Left cardiac atrium (tissue), 4 donors: Measurements from ENCODE around the gene MAGI2. TPM values are rescaled to one million over a fixed set of nuclear protein-coding genes. Genes with fewer than 3 reads are reported as not detected.
A peak's percentile ranks its signal among the peaks of the same experiment; 100 is the strongest.

ENCODE experiments used
- ATAC-seq, 2 donors: fragments of 200-7000 bp; cut with Tn5 transposase; one replicate each; pipeline ENCODE4 v1.9.1; 2020; ENCODE audit warnings: mild to moderate bottlenecking in 2 of 2, moderate library complexity in 2 of 2
- DNase-seq: peaks from one replicate; pipeline ENCODE4 v3.0.0-alpha.2; 2020
- intact Hi-C, 2 donors: fragments of 100-400 bp; cut with DNase I; formaldehyde crosslinking; loops; one replicate each; pipeline versions ENCODE4 v1.14.1 to v1.15.1; 2022 to 2023
- total RNA-seq, 2 donors: library from RNA; stranded (reverse); fragmentation: NEBNext Ultra II Directional; extraction: Animal tissue kit (Norgen Biotek cat#: 25700); gene quantifications; one replicate each; pipeline ENCODE4 v1.2.1, GENCODE V29; 2021
- donor health status: DM: no; HTN: yes; CAD: no.
- donor health status: DM: no; HTN: yes; CAD: no; lungs with severe emphysema.
- donor health status: DM: yes; HTN: yes; CAD: no.
- donor health status: Dilated cardiomyopathy.

Gene MAGI2
- total RNA-seq, 2 donors from 2014 or later: 7.2 to 8.7 TPM

- DNase-seq: no peak
- no peak for ATAC-seq
- intact Hi-C loops: no loop called here
Measured at GRCh38 chr7:79288655-79289054, 164.8 kb downstream of the MAGI2 start.

- intact Hi-C loops: no loop called here
- ATAC-seq (no peak), DNase-seq (no peak)
Measured at GRCh38 chr7:79287981-79288380, 165.5 kb downstream of the MAGI2 start.

GRCh38 chr7:79286181-79286580, 167.3 kb downstream of the MAGI2 start:
- DNase-seq (no peak), ATAC-seq (no peak)
- intact Hi-C loops: no loop called here

GRCh38 chr7:79285756-79286155, 167.7 kb downstream of the MAGI2 start:
- intact Hi-C loops: no loop called here
- DNase-seq: no peak

GRCh38 chr7:79284211-79284610, 169.3 kb downstream of the MAGI2 start:
- DNase-seq: no peak
- no peak for ATAC-seq
- intact Hi-C loops: no loop called here

More at GRCh38 chr7:79285756-79286155, 167.7 kb downstream of the MAGI2 start:
- no peak for ATAC-seq

- no peak for DNase-seq
- no peak for ATAC-seq
- intact Hi-C loops: no loop called here
Measured at GRCh38 chr7:79282882-79283602, 170.4 kb downstream of the MAGI2 start.

- DNase-seq (no peak), ATAC-seq (peak; percentile 57 to 77)
- intact Hi-C loops: no loop called here
Measured at GRCh38 chr7:79282070-79282694, 171.3 kb downstream of the MAGI2 start.

GRCh38 chr7:79281426-79281825, 172.0 kb downstream of the MAGI2 start:
- no peak for DNase-seq
- intact Hi-C loops: no loop called here
- ATAC-seq: no peak

- intact Hi-C loops: no loop called here
- ATAC-seq (no peak), DNase-seq (no peak)
Measured at GRCh38 chr7:79272938-79273337, 180.5 kb downstream of the MAGI2 start.

GRCh38 chr7:79272066-79272669, 181.3 kb downstream of the MAGI2 start:
- DNase-seq: no peak
- ATAC-seq: no peak
- intact Hi-C loops: no loop called here

GRCh38 chr7:79268730-79269129, 184.7 kb downstream of the MAGI2 start:
- DNase-seq: no peak
- intact Hi-C loops: no loop called here
- ATAC-seq: no peak

- DNase-seq: no peak
- no peak for ATAC-seq
- intact Hi-C loops: no loop called here
Measured at GRCh38 chr7:79258826-79259225, 194.6 kb downstream of the MAGI2 start.

GRCh38 chr7:79257959-79258358, 195.5 kb downstream of the MAGI2 start:
- ATAC-seq (no peak), DNase-seq (no peak)
- intact Hi-C loops: no loop called here

- ATAC-seq (no peak), DNase-seq (no peak)
- intact Hi-C loops: no loop called here
Measured at GRCh38 chr7:79245623-79246249, 207.7 kb downstream of the MAGI2 start.

- intact Hi-C loops: no loop called here
- DNase-seq (no peak), ATAC-seq (no peak)
Measured at GRCh38 chr7:79244482-79244881, 209.0 kb downstream of the MAGI2 start.

GRCh38 chr7:79241288-79242060, 212.0 kb downstream of the MAGI2 start:
- DNase-seq: no peak
- intact Hi-C loops: no loop called here
- ATAC-seq: no peak

- intact Hi-C loops: no loop called here
- ATAC-seq (no peak), DNase-seq (no peak)
Measured at GRCh38 chr7:79240413-79240812, 213.1 kb downstream of the MAGI2 start.

GRCh38 chr7:79236352-79237028, 217.0 kb downstream of the MAGI2 start:
- intact Hi-C loops: no loop called here
- no peak for ATAC-seq
- DNase-seq: no peak

GRCh38 chr7:79227044-79227443, 226.4 kb downstream of the MAGI2 start:
- DNase-seq: no peak
- intact Hi-C loops: no loop called here
- ATAC-seq: no peak
